Measurements from ENCODE around the gene METTL17. TPM values are rescaled to one million over a fixed set of nuclear protein-coding genes. Genes with fewer than 3 reads are reported as not detected.

Gene METTL17
- total RNA-seq, 1 experiment from 2014 or later: 95.4 TPM

GRCh38 chr14:20970983-20971704, 18.6 kb upstream of the METTL17 start:
- DNase-seq (ENCODE audit: low spot score): peak; percentile 90
- H3K4me1 ChIP-seq (ENCODE audit: insufficient read depth, low read length, poor library complexity, severe bottlenecking): peaks cover 3% of the 10 kb centered on the region
- no peaks in the 10 kb centered on the region for H3K36me3 ChIP-seq (ENCODE audit: insufficient read depth, low read length, poor library complexity, severe bottlenecking)
- no TSS peak for BruUV-seq (replicated peaks)
- intact Hi-C loops (cut with micrococcal nuclease; ENCODE audit: unreplicated experiment): loop anchor here (1.0 to 5.0 kb wide), 4 partner anchors 99 to 338 kb away; no protein-coding TSS in a partner anchor
- no peaks in the 10 kb centered on the region for H3K27me3 ChIP-seq (replicated peaks; ENCODE audit: insufficient read depth, low read depth, low read length, poor library complexity)
- peak; percentile 90 for TF ChIP-seq CTCF (conservative IDR thresholded peaks at IDR 0.05; ENCODE audit: low read depth, low read length)
- TF ChIP-seq EZH2 (IDR thresholded peaks at IDR 0.05; ENCODE audit: borderline replicate concordance, low read depth, low read length, poor library complexity, severe bottlenecking): no peak
- ChIA-PET CTCF (interaction anchor here (0.5 to 2.0 kb wide), 25 partner anchors 8 to 555 kb away, joined by 3 to 21 read pairs (median 3); no protein-coding TSS in a partner anchor), POLR2A (ENCODE audit: low non-redundant PET) (interaction anchor here (0.5 to 0.6 kb wide), 3 partner anchors 10 to 285 kb away, joined by 4 to 8 read pairs (median 4); no protein-coding TSS in a partner anchor)
- H3K4me3 ChIP-seq (ENCODE audit: low read depth, low read length, poor library complexity, severe bottlenecking): peak overlapping the region; percentile 58
- no peaks in the 10 kb centered on the region for H3K9me3 ChIP-seq (ENCODE audit: low read depth, low read length, poor library complexity, severe bottlenecking)
- H3K27ac ChIP-seq (ENCODE audit: low read depth, low read length, poor library complexity, severe bottlenecking): no peak overlapping the region

DNA sequence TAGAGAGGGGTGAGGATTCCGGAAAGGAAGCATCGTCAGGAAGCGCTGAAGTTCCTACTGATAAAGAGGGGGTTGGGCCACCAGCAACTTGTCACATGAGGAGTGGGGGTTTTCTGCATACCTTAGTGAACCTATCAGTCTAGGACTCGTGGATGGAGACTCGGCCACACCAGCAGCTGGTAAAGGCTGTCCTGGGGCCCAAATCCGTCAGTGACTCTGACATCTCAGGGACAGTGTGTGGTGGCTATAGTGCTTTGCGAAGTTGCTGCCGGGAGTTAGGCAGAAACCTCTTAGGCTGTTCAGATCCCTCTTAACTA, 18.1 kb upstream of the METTL17 start:
- TF ChIP-seq CTCF (conservative IDR thresholded peaks at IDR 0.05; ENCODE audit: low read depth, low read length) (no peak), EZH2 (IDR thresholded peaks at IDR 0.05; ENCODE audit: borderline replicate concordance, low read depth, low read length, poor library complexity, severe bottlenecking) (no peak)
- intact Hi-C loops (cut with micrococcal nuclease; ENCODE audit: unreplicated experiment): loop anchor here (1.0 to 5.0 kb wide), 4 partner anchors 99 to 339 kb away; no protein-coding TSS in a partner anchor
- H3K36me3 ChIP-seq (ENCODE audit: insufficient read depth, low read length, poor library complexity, severe bottlenecking): no peaks in the 10 kb centered on the region
- peaks cover 3% of the 10 kb centered on the region for H3K4me1 ChIP-seq (ENCODE audit: insufficient read depth, low read length, poor library complexity, severe bottlenecking)
- no peak for DNase-seq (ENCODE audit: low spot score)
- CTCF ChIA-PET: interaction anchor here (0.5 to 2.0 kb wide), 11 partner anchors 9 to 290 kb away, joined by 3 to 21 read pairs (median 6); no protein-coding TSS in a partner anchor
- no TSS peak for BruUV-seq (replicated peaks)
- POLR2A ChIA-PET (ENCODE audit: low non-redundant PET): no interaction called here
- no peak overlapping the region for H3K27ac ChIP-seq (ENCODE audit: low read depth, low read length, poor library complexity, severe bottlenecking)
- H3K27me3 ChIP-seq (replicated peaks; ENCODE audit: insufficient read depth, low read depth, low read length, poor library complexity): no peaks in the 10 kb centered on the region
- H3K4me3 ChIP-seq (ENCODE audit: low read depth, low read length, poor library complexity, severe bottlenecking): peak overlapping the region; percentile 58
- no peaks in the 10 kb centered on the region for H3K9me3 ChIP-seq (ENCODE audit: low read depth, low read length, poor library complexity, severe bottlenecking)

DNA sequence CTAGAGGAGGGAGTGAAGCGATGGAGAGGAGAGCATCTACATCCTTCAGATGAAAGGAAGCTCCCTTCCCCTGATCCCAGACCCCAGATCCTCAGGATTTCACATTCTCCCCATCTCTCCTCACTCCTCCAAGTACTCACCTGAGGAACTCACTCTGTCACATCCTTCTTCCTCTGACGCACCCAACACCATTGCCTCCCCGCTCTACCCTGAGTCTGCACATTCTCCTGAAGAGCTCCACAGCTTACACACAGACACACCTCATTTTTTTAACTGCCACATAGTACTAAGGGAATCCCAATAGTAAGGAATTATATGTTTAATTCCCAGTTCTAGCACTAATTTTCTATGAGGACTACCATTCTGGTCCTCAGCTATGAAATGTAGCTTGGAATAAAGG, 16.3 kb upstream of the METTL17 start:
- no peak for DNase-seq (ENCODE audit: low spot score)
- H3K27ac ChIP-seq (ENCODE audit: low read depth, low read length, poor library complexity, severe bottlenecking): no peak overlapping the region
- H3K36me3 ChIP-seq (ENCODE audit: insufficient read depth, low read length, poor library complexity, severe bottlenecking): no peaks in the 10 kb centered on the region
- TF ChIP-seq EZH2 (IDR thresholded peaks at IDR 0.05; ENCODE audit: borderline replicate concordance, low read depth, low read length, poor library complexity, severe bottlenecking) (no peak), CTCF (conservative IDR thresholded peaks at IDR 0.05; ENCODE audit: low read depth, low read length) (no peak)
- ChIA-PET POLR2A (ENCODE audit: low non-redundant PET) (no interaction called here), CTCF (no interaction called here)
- intact Hi-C loops (cut with micrococcal nuclease; ENCODE audit: unreplicated experiment): loop anchor here (5.0 kb wide), 1 partner anchor 101 kb away; no protein-coding TSS in a partner anchor
- H3K9me3 ChIP-seq (ENCODE audit: low read depth, low read length, poor library complexity, severe bottlenecking): no peaks in the 10 kb centered on the region
- no peaks in the 10 kb centered on the region for H3K27me3 ChIP-seq (replicated peaks; ENCODE audit: insufficient read depth, low read depth, low read length, poor library complexity)
- H3K4me3 ChIP-seq (ENCODE audit: low read depth, low read length, poor library complexity, severe bottlenecking): no peak overlapping the region
- no TSS peak for BruUV-seq (replicated peaks)
- peaks cover 3% of the 10 kb centered on the region for H3K4me1 ChIP-seq (ENCODE audit: insufficient read depth, low read length, poor library complexity, severe bottlenecking)
